Upper lobe of left lung (tissue), 6 donors: Measurements from ENCODE around the gene ZBED4. TPM values are rescaled to one million over a fixed set of nuclear protein-coding genes. Genes with fewer than 3 reads are reported as not detected.

Experiments
- ATAC-seq, 2 donors: fragments of 200-7000 bp; cut with Tn5 transposase; one replicate each; pipeline ENCODE4 v1.9.1; 2022; ENCODE audit warnings: mild to moderate bottlenecking in 2 of 2, moderate library complexity in 2 of 2; ENCODE audit not compliant: low FRiP score in 2 of 2
- DNase-seq, 2 donors: peaks; one replicate each; pipeline ENCODE4 v3.0.0-alpha.2; 2019 to 2020
- H3K27ac ChIP-seq, 4 donors: fragments of 200-600 bp; sonication (generic); one replicate each; pipeline ENCODE4 v1.5.1; 2016 to 2019
- H3K27me3 ChIP-seq, 4 donors: fragments of 200-600 bp; sonication (generic); one replicate each; pipeline ENCODE4 v1.5.1; 2017 to 2019
- H3K36me3 ChIP-seq, 4 donors: fragments of 200-600 bp; sonication (generic); one replicate each; pipeline ENCODE4 v1.5.1; 2016 to 2019
- H3K4me1 ChIP-seq, 4 donors: fragments of 200-600 bp; sonication (generic); one replicate each; pipeline ENCODE4 v1.5.1; 2018 to 2019
- H3K4me3 ChIP-seq, 4 donors: fragments of 200-600 bp; sonication (generic); one replicate each; pipeline ENCODE4 v1.5.1; 2017 to 2019; ENCODE audit warnings: mild to moderate bottlenecking in 2 of 4, moderate library complexity in 1 of 4
- H3K9me3 ChIP-seq, 4 donors: fragments of 200-600 bp; sonication (generic); one replicate each; pipeline ENCODE4 v1.5.1; 2018 to 2019
- EP300 ChIP-seq, 4 donors: sonication (generic); formaldehyde crosslinking; IDR thresholded peaks; one replicate each; pipeline ENCODE4 v1.5.1; 2017; ENCODE audit warnings: antibody characterized with exemption in 4 of 4, control low read depth in 2 of 4
- POLR2A ChIP-seq, 4 donors: fragments of 450-650 bp; IDR thresholded peaks; one replicate each; pipeline ENCODE4 v1.5.1; 2016 to 2017; ENCODE audit warnings: antibody characterized with exemption in 4 of 4, mild to moderate bottlenecking in 2 of 4
- POLR2AphosphoS5 ChIP-seq, 2 donors: sonication (generic); formaldehyde crosslinking; IDR thresholded peaks; one replicate each; pipeline ENCODE4 v1.5.1; 2017; ENCODE audit warnings: antibody characterized with exemption in 2 of 2
- WGBS, 2 donors: methylation state at CpG; one replicate each; pipeline ENCODE4 v1.1.5; 2017 to 2018; 5-methylcytosine and 5-hydroxymethylcytosine counted together
- total RNA-seq, 6 donors: library from RNA; depleted of rRNA in 4 of 6; stranded (reverse); fragments of >200 nt in 4 of 6; gene quantifications; one replicate each; pipeline versions ENCODE4 v1.1.0 to v1.2.1, GENCODE V29; 2016 to 2021
- TF ChIP-seq, protein P1 (sequence below), 6 experiments: fragments of 450-650 bp in 4 of 6; fragments of 200-600 bp in 2 of 6; sonication (generic) in 2 of 6; IDR thresholded peaks; one replicate each; pipeline ENCODE4 v1.5.1; 2016 to 2019; ENCODE audit warnings: antibody characterized with exemption in 6 of 6
- donor health status: DM: no; HTN: no; CAD: no; lungs with moderate emphysema.
- donor health status: DM: no; HTN: yes; CAD: no; lungs with severe emphysema.

Gene ZBED4
- total RNA-seq, 6 donors from 2014 or later: 10.8 to 19.9 (median 15.5) TPM

DNA sequence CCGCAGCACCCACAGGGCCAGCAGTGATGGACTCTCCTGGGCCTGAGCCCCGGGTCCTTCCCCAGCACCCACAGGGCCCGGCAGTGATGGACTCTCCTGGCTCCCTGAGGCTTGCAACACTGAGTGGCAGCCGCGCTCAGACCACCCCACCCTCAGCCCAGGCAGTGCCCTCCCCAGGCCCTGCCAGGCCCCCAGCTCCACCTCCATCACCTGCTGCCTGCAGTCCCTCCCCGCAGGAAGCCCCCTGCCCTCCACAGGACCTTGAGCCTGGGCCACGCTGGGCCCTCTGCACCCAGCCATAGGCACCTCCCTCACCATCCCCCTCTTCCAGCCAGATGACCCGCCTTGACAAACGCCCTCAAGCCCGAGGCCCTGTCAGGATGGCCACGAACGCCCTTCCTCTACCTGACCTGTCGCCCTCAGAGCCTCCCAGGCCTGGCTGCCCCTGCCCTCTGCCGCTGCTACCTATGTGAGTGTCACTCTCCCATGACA lies 53.2 kb downstream of the ZBED4 start:
- peaks cover 10 to 86% (median 55%) of the 10 kb centered on the region in 4 donors for H3K36me3 ChIP-seq
- DNase-seq: no peak
- no peaks in the 10 kb centered on the region for H3K9me3 ChIP-seq
- H3K27ac ChIP-seq: no peak overlapping the region
- WGBS, 2 donors: 93 to 95% methylated on average over 4 to 14 of the region's 14 CpGs
- no peak overlapping the region for H3K4me3 ChIP-seq
- H3K4me1 ChIP-seq: no peaks in the 10 kb centered on the region
- H3K27me3 ChIP-seq: no peaks in the 10 kb centered on the region
- TF ChIP-seq, protein P1, sequence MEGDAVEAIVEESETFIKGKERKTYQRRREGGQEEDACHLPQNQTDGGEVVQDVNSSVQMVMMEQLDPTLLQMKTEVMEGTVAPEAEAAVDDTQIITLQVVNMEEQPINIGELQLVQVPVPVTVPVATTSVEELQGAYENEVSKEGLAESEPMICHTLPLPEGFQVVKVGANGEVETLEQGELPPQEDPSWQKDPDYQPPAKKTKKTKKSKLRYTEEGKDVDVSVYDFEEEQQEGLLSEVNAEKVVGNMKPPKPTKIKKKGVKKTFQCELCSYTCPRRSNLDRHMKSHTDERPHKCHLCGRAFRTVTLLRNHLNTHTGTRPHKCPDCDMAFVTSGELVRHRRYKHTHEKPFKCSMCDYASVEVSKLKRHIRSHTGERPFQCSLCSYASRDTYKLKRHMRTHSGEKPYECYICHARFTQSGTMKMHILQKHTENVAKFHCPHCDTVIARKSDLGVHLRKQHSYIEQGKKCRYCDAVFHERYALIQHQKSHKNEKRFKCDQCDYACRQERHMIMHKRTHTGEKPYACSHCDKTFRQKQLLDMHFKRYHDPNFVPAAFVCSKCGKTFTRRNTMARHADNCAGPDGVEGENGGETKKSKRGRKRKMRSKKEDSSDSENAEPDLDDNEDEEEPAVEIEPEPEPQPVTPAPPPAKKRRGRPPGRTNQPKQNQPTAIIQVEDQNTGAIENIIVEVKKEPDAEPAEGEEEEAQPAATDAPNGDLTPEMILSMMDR (IDR thresholded peaks at IDR 0.05): no peak
- no peak for TF ChIP-seq POLR2AphosphoS5 (IDR thresholded peaks at IDR 0.05)
- no peak for TF ChIP-seq EP300 (IDR thresholded peaks at IDR 0.05)
- TF ChIP-seq POLR2A (IDR thresholded peaks at IDR 0.05): no peak
- peak; percentile 7 to 20 for ATAC-seq

DNA sequence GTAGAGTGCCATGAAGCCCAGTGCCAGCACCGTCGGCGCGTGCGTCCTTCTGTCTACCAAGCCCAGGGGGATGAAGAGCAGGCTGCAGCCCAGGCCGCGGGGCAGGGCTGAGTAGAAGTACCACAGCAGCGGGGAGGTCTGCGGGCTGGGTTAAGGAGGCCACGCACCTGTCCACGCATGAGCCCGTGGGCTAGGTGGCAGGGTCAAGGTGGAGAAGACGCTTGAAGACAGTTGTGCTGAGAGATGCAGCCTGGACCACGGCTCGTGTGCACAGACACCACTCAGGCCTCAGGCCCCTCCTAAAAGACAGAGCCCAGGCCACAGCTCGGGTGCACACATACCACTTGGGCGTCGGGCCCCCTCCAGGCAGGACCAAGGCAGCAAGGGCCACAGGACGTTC lies 54.2 kb downstream of the ZBED4 start:
- no peak for TF ChIP-seq EP300 (IDR thresholded peaks at IDR 0.05)
- no peak for TF ChIP-seq POLR2AphosphoS5 (IDR thresholded peaks at IDR 0.05)
- TF ChIP-seq, protein P1 (IDR thresholded peaks at IDR 0.05): no peak
- no peak for TF ChIP-seq POLR2A (IDR thresholded peaks at IDR 0.05)
- ATAC-seq: no peak
- DNase-seq: peak in 1 of 2 donors; percentile 60

DNA sequence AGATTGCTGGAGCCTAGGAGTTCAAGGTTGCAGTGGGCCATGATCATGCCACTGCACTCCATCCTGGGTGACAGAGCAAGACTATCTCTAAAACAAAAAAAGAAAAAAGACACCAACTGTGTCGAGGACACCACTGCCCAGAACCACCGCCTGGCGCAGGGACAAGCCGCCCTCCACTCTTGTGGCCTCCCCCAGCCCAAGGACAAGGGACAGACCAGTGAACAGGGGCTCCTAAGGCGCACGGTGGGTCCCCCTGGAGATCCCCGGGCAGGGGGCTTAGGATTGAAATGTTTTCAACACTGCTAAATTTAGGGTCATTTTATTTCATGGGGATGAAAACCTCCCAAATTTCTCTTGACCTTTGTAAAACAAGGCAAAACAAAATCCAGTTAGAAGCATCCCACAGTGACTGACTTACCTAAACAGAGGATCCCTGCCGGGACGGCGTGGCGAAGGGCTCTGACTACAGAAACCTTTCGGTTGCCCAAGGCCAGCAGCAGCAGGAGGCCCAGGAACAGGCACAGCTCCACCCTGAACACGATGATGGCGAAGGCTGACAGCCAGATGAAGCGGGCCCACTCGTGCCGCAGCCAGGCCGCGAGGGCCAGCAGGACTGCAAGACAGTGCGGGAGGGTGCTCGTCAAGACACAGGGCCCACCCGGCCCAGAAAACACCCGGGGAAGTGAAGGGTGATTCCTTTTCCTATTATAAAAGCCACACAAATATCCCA lies 56.0 kb downstream of the ZBED4 start:
- no peaks in the 10 kb centered on the region for H3K9me3 ChIP-seq
- DNase-seq (peak in 1 of 2 donors; percentile 68), ATAC-seq (no peak)
- WGBS, 2 donors: 95 to 97% methylated on average over 21 to 23 of the region's 23 CpGs
- H3K27ac ChIP-seq: no peak overlapping the region
- peaks cover 0 to 78% (median 54%) of the 10 kb centered on the region in 4 donors for H3K36me3 ChIP-seq
- no peak for TF ChIP-seq POLR2A (IDR thresholded peaks at IDR 0.05)
- TF ChIP-seq, protein P1 (IDR thresholded peaks at IDR 0.05): no peak
- no peak for TF ChIP-seq EP300 (IDR thresholded peaks at IDR 0.05)
- no peak for TF ChIP-seq POLR2AphosphoS5 (IDR thresholded peaks at IDR 0.05)
- H3K27me3 ChIP-seq: no peaks in the 10 kb centered on the region
- no peaks in the 10 kb centered on the region for H3K4me1 ChIP-seq
- no peak overlapping the region for H3K4me3 ChIP-seq

More for the DNA sequence above, 54.2 kb downstream of the ZBED4 start:
- Histone ChIP-seq H3K4me3 (no peak overlapping the region), H3K4me1 (no peaks in the 10 kb centered on the region), H3K27me3 (no peaks in the 10 kb centered on the region), H3K27ac (no peak overlapping the region), H3K9me3 (no peaks in the 10 kb centered on the region), H3K36me3 (peaks cover 10 to 86% (median 56%) of the 10 kb centered on the region in 4 donors)
- WGBS, 2 donors: 90 to 94% methylated on average over 15 to 17 of the region's 19 CpGs

DNA sequence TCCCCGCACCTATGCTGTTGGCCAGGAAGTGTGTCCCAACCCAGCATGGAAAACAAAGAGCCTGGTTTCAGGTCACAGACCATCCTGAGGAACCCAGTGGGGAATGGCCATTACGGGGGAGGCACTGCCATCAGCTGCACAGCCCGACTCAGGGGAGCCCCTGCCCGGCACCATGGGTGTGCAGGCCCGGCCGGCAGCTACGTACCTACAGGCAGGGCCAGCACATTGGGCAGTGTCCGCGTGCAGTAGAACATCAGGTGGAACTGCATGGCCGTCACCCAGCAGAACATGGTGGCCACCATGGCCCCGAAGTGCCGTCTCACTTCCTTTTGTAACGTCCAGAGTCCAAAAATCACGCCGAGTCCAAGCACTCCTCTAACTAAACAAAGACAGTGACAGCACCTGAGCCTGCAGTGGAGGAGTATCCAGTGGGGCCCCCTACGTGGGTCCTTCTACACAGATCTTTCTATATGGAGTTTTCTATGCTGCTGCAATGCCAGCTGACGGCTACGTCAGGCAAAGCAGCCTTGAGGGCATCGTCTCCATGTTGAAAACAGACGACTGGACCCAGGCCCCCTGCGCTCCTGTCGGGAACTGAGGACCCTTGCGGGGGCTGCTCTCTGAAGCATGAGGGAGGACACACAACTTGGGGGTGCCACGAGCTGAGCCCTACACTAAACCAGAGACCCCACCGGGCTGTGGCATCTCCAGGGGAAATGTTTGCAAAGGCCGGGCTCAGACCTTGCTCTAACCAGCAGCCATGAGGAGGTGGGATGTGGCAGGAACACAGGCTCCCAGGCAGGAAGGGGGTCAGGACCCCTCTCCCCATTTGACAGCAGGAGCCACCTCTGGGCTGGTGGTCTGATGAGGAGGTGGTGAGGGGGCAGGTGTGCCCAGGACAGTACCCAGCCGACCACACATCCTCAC lies 56.8 kb downstream of the ZBED4 start:
- H3K4me3 ChIP-seq: no peak overlapping the region
- H3K27ac ChIP-seq: no peak overlapping the region
- no peaks in the 10 kb centered on the region for H3K27me3 ChIP-seq
- 93% methylated on average over 11 to 27 of the region's 27 CpGs for WGBS, 2 donors
- peaks cover 0 to 76% (median 50%) of the 10 kb centered on the region in 4 donors for H3K36me3 ChIP-seq
- ATAC-seq (no peak), DNase-seq (peak in 1 of 2 donors; percentile 61)
- H3K9me3 ChIP-seq: no peaks in the 10 kb centered on the region
- no peaks in the 10 kb centered on the region for H3K4me1 ChIP-seq
- no peak for TF ChIP-seq EP300 (IDR thresholded peaks at IDR 0.05)
- TF ChIP-seq POLR2A (IDR thresholded peaks at IDR 0.05): no peak
- no peak for TF ChIP-seq POLR2AphosphoS5 (IDR thresholded peaks at IDR 0.05)
- TF ChIP-seq, protein P1 (IDR thresholded peaks at IDR 0.05): no peak
